ENCODE measurements around the gene KSR2. TPM values are rescaled to one million over a fixed set of nuclear protein-coding genes. Genes with fewer than 3 reads are reported as not detected.

KSR2 gene
- total RNA-seq, 1 donor from 2014 or later = 0.02 TPM

- intact Hi-C loops (cut with micrococcal nuclease) = loop anchor here (10.0 kb wide), 1 partner anchor 93 kb away; no protein-coding TSS in a partner anchor
Measured at GRCh38 chr12:117968151-117968789, 520 bp downstream of the KSR2 start.

- intact Hi-C loops (cut with micrococcal nuclease) = loop anchor here (10.0 kb wide), 1 partner anchor 93 kb away; no protein-coding TSS in a partner anchor
Measured at GRCh38 chr12:117967512-117967911, 1.3 kb downstream of the KSR2 start.

- intact Hi-C loops (cut with micrococcal nuclease) = loop anchor here (10.0 kb wide), 1 partner anchor 92 kb away; no protein-coding TSS in a partner anchor
Measured at GRCh38 chr12:117967043-117967442, 1.7 kb downstream of the KSR2 start.

- intact Hi-C loops (cut with micrococcal nuclease) = loop anchor here (10.0 kb wide), 1 partner anchor 92 kb away; no protein-coding TSS in a partner anchor
Measured at GRCh38 chr12:117966511-117966910, 2.3 kb downstream of the KSR2 start.

- intact Hi-C loops (cut with micrococcal nuclease) = loop anchor here (10.0 kb wide), 1 partner anchor 89 kb away; no protein-coding TSS in a partner anchor
Measured at GRCh38 chr12:117963836-117964235, 5.0 kb downstream of the KSR2 start.

GRCh38 chr12:117936722-117937484, 31.9 kb downstream of the KSR2 start:
- intact Hi-C loops (cut with micrococcal nuclease) = no loop called here

- intact Hi-C loops (cut with micrococcal nuclease) = no loop called here
Measured at GRCh38 chr12:117933545-117933944, 35.2 kb downstream of the KSR2 start.

GRCh38 chr12:117926391-117926899, 42.3 kb downstream of the KSR2 start:
- intact Hi-C loops (cut with micrococcal nuclease) = no loop called here

GRCh38 chr12:117921929-117922777, 46.6 kb downstream of the KSR2 start:
- intact Hi-C loops (cut with micrococcal nuclease) = no loop called here

- intact Hi-C loops (cut with micrococcal nuclease) = no loop called here
Measured at GRCh38 chr12:117919479-117919878, 49.3 kb downstream of the KSR2 start.

- intact Hi-C loops (cut with micrococcal nuclease) = no loop called here
Measured at GRCh38 chr12:117914686-117915085, 54.1 kb downstream of the KSR2 start.

- intact Hi-C loops (cut with micrococcal nuclease) = no loop called here
Measured at GRCh38 chr12:117912756-117913155, 56.0 kb downstream of the KSR2 start.

GRCh38 chr12:117908411-117908810, 60.4 kb downstream of the KSR2 start:
- intact Hi-C loops (cut with micrococcal nuclease) = no loop called here

- intact Hi-C loops (cut with micrococcal nuclease) = no loop called here
Measured at GRCh38 chr12:117907108-117907689, 61.6 kb downstream of the KSR2 start.

GRCh38 chr12:117904051-117904450, 64.7 kb downstream of the KSR2 start:
- intact Hi-C loops (cut with micrococcal nuclease) = no loop called here

- intact Hi-C loops (cut with micrococcal nuclease) = no loop called here
Measured at GRCh38 chr12:117903110-117903840, 65.5 kb downstream of the KSR2 start.

GRCh38 chr12:117901631-117902030, 67.2 kb downstream of the KSR2 start:
- intact Hi-C loops (cut with micrococcal nuclease) = no loop called here

GRCh38 chr12:117900561-117900960, 68.2 kb downstream of the KSR2 start:
- intact Hi-C loops (cut with micrococcal nuclease) = no loop called here

GRCh38 chr12:117897372-117898161, 71.2 kb downstream of the KSR2 start:
- intact Hi-C loops (cut with micrococcal nuclease) = no loop called here

Measured in T-helper 2 cell treated with Interferon-gamma antibody and Interleukin-4, amounts not matched to agents 100 ng/mL and 5 ng/mL, for 36 hours (primary cell).